Activated CD8-positive, alpha-beta memory T cell treated with anti-CD3 and anti-CD28 coated beads for 4 hours (primary cell): ENCODE data around the gene TGFB2.

Experiments
- DNase-seq, 2 donors: peaks; one replicate each; pipeline ENCODE4 v3.0.0-alpha.2; 2020; ENCODE audit warnings: low read depth in 2 of 2

Gene TGFB2

DNA sequence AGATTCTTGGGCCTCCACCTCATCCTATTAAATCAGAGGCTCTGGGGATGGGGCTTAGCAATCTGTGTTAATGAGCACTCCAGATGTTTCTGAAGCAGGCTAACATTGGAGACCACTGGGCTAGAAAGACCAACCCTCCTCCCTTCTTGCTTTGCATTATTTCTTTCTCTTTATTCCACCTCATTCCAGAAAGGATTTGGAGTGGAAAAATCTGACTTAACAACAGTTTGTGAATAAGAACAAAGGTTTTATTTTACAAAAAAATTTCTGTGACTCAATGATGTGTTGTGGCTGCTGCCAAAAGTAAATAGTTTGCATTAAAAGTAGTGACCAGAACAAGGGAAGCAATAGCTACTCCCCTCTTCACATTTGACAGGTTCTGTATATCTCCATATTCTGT, 79.4 kb downstream of the TGFB2 start:
- DNase-seq = no peak

DNA sequence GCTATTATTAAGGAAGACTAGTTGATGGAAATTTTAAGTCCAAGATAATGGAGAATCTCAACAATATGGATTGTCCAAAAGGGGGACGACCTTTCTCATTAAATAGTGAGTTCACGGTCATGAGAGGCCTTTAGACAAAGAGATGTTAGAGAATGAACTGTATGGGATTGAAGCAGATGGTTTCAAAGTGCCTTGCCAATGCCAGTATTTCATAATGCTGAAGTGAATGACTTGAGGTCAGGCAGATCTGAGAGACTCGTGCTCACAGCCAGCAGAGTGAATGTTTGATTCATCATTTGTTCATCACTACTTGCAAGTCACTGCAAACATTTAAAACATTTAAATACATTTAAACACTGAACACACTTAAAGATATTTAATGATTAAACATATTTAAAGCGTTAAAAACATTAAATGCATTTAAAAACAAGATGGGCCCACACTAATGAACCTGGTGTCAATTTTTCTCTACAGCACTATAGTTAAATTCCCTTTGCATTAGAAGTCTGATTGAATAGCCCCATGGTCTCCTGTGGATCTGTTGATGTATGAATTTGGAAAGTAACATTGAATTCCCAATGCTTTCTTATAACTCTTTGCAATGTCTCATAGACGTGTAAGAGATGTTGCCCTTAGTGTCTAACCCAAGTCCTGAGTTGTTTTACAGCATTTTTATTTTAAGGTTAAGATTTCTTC, 80.7 kb downstream of the TGFB2 start:
- DNase-seq = no peak

DNA sequence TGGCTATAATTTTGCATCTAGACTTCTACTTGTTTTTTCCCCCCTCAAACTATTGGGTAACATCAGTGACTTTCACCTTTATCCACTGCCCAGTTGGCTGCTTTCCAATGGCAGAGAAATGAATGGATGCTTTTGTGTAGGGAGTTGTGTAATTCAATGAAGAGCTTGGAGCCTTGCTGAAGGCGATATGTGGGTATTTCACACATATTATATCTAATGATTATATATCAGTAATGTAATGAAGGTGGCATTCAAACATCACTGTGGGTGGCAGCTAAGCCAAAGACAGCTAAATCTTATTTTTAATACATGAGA, 81.2 kb downstream of the TGFB2 start:
- no peak for DNase-seq

DNA sequence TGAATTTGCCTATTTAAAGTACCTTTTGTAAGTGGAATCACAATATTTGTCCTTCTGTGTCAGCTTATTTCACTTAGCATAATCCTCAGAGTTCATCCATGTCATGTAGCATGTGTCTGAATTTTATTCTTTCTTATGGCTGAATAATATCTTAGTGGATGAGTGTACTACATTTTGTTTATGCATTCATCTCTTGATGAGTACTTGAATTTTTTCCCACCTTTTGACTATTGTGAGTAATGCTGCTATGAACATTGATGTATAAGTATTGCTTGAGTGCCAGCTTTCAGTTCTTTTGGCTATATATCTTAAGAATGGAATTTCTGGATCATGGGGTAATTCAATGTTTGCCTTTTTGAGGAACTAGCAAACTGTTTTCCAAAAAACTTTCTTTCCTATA, 84.2 kb downstream of the TGFB2 start:
- no peak for DNase-seq

DNA sequence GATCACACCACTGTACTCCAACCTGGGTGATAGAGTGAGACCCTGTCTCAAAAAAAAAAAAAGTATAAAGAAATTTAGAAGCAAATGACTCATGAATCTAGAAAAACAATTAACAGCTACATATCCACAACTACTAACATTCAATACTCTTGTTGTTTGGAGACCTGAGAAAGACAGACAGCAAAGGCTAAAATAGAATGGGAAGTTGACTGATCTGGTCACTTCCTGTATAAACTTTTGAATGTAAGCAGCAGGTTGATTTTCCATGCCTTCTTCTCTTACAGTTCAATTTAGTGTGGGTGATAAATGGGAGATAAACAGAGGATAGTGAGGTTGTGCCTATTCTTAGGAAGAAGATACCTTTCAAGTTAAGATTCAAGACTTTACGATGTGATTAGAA, 85.2 kb downstream of the TGFB2 start:
- DNase-seq = no peak

DNA sequence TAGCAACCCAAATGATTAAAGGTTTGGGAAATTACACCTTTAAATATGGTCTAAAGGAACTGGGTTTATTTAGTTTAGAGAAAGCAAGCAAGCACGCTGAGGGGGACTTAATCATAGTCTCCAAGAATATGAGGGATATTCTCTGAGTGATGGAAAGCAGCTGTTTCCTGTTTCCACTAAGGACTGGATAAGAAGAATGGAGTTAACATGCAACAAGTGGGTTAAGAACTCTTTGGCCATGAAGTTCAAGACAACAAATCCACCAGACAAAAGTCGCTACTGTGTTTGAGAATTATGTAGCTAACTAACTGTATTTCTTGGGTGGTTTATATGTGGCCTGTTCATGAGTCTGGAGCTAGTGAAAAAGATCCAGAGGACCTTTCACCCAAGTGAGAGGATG, 85.7 kb downstream of the TGFB2 start:
- DNase-seq = no peak

DNA sequence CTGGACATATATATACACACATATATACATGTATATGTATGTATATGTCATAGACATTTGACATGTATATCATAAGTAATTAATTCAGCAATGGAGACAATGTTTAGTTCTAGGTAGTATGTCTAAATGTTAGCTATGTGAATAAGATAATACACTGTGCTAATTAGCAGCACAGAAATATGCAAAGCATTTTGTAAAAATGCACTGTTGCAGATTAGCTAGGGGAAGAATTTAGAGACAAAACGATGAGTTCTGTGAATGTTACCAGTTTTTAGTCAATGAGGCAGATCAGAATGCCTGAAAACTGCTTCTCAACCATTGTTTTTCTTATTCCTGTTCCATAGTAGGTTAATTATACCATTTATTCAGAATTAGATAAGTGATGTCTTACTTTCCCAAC, 86.3 kb downstream of the TGFB2 start:
- no peak for DNase-seq

DNA sequence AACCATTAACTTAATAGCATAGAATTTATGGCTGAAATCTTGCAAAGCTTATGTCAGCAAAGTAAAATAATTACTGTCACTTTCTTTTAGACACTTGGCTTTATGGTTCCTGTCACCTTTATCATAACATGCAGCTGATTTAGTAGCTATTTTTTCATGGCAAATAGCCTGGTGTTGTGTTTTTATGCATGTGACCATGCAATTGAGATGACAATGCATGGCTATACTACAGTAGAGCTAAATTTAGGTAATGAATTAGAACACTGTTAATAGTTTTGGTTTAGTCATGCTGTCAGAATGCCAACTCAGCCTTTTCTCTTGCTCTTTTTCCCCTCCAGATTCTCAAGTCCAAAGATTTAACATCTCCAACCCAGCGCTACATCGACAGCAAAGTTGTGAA, 88.6 kb downstream of the TGFB2 start:
- DNase-seq = no peak

DNA sequence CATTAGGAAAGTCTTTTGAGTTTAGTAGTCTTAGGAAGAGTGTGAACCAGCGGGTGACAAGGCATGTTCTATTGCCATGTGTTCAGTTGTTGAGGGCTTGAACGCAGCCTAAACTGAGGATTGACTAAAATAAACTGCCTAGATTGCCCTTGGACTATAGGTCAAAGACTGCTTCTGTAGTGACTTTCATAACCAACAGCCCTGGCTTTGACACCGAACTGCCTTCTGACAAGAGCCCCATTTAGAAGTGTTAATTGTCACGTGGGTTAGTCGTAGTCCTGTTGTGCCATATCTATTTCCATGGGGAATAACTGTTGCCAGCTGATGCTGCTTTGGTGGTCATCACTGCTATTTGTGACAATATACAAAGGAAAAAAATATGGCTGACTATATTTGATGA, 90.4 kb downstream of the TGFB2 start:
- no peak for DNase-seq

DNA sequence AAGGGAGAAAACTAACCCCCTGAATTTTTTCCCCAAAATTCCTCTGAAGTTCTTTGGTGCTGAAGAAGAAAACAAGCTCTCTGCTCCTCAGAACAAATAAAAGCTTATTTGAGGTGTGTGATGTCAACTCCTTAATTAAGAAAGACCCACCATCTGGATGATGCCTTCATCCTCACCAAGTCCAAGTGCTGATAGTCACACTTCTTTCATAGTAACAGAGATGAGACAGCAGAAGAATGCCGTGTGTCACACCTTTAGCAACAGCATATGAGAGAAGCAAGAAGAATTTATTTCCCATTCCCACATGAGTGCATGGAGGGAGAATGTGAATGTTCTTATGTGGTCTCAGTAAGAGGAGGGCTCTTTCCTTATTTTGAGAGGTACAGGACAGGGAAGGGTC, 91.2 kb downstream of the TGFB2 start:
- no peak for DNase-seq

DNA sequence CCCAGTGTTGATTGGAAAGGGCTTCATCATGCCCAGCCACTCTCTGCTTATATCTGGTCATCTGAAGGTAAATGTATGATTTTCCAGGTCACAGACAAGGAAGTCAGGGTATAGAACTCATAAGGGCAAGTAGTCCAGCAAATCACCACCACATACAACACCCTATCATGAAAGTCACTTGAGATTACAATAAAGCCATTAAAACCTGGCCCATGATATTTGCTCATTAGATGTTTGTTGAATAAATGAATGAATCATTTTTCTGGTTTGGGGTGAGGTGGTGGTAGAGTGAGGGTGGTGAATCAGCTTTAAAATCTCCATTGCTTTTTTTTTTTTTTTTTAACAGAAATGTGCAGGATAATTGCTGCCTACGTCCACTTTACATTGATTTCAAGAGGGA, 91.9 kb downstream of the TGFB2 start:
- no peak for DNase-seq

DNA sequence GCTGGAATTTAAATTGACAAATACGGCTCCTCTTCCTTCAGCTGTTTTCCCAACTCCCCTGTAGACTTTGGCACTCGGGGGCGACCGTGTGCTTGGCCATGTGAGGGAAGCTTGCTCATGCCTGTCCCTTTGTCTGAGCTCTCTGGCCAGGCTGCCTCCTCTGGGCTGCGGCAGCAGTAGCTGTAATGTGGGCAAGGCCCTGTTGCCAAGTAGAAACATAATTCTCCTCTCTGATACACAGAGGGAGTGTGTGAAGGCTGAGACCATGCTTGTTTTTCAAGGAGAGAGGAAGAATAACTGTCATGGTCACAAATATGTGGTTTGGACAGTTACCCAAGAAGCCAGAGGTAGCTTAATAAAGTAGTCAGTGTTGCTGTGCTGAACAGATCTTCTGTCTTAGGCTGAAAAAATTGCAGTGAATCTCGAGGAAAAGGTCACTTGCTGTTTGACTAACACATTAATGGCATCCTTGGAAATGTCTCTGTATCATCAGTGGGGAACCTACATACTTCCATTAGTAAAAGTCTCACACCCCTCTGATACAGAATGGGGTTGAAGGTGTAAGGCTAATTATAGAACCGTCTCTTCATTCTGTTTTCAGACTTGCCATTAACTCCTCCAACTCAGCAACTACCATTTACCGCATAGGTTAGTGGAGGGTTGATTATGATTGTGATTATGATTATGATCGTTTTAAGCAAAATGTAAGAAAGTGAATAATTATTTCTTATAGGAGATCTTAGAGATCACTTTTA, 94.6 kb downstream of the TGFB2 start:
- no peak for DNase-seq

DNA sequence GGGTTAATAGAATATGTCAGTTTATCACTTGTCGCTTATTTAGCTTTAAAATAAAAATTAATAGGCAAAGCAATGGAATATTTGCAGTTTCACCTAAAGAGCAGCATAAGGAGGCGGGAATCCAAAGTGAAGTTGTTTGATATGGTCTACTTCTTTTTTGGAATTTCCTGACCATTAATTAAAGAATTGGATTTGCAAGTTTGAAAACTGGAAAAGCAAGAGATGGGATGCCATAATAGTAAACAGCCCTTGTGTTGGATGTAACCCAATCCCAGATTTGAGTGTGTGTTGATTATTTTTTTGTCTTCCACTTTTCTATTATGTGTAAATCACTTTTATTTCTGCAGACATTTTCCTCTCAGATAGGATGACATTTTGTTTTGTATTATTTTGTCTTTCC, 98.1 kb downstream of the TGFB2 start:
- no peak for DNase-seq

DNA sequence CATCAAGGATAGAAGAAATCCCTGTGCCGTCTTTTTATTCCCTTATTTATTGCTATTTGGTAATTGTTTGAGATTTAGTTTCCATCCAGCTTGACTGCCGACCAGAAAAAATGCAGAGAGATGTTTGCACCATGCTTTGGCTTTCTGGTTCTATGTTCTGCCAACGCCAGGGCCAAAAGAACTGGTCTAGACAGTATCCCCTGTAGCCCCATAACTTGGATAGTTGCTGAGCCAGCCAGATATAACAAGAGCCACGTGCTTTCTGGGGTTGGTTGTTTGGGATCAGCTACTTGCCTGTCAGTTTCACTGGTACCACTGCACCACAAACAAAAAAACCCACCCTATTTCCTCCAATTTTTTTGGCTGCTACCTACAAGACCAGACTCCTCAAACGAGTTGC, 99.0 kb downstream of the TGFB2 start:
- DNase-seq = no peak

DNA sequence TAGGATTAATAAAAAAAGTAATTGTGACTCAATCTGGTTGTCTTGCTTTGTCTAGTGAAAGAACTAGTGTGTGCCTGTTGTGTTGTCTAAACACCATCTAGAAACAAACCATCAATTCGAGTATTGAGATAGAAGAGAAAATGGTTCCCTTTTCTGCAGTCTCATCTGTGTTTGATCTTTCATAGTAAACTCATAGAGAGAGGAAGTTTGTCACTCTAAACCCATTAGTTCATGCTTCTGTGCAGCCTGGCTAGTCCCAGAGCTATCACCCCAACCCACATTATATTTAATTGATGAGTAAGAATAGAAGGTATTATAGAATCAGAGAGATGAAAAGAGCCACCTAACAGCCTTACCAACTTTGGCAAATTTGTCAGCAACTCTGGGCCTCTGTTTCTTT, 99.5 kb downstream of the TGFB2 start:
- no peak for DNase-seq

DNA sequence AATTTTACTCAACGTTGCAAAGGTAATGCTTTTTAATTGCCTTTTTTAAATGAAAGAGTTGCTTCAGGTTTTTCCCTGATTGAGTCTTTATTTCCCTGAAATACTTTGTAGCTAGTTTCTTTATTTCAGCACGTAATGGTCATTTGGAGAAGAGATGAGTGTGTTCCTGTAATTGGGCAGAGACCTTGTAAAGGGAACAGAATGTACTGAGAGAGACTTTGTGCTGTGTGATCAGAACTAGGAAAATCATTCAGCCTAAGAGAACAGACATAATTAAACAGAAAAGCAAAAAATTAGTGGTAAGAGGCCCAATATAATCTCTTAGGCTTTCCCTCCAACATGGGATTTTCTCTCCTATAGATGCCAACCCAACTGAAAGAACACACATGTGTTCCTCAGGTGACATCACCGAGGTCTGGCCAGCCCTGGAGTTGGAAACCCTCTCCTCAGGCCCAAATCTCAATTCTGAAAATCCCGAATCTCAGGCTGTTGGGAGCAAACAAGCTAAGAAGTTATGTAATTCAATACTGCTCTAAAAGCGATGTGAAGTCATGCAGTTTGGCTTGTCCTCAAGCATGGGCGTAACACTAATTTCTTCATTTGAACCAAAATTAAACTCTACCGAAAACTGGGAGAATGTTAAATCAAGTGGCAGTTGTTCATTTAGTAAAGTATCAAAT, 102.0 kb downstream of the TGFB2 start:
- no peak for DNase-seq

DNA sequence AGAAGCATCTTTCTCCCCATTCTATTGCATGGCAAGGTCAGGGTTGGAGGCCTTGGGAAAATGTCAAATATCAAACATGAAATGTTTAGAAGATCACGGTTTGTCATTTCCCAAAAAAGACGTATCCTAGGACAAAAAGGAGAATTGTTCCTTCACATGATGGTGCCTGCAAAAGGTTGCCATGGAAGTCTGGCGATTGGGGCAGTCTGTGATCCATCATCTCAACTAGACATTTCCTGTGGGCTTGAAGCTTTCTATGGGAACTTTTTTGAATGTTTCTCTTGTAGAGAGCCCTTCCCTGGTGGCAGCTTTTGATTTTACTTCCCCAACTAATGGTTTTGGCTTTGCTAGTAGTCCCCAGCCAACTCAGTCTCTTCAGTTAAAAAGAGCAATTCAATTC, 106.3 kb downstream of the TGFB2 start:
- no peak for DNase-seq

DNA sequence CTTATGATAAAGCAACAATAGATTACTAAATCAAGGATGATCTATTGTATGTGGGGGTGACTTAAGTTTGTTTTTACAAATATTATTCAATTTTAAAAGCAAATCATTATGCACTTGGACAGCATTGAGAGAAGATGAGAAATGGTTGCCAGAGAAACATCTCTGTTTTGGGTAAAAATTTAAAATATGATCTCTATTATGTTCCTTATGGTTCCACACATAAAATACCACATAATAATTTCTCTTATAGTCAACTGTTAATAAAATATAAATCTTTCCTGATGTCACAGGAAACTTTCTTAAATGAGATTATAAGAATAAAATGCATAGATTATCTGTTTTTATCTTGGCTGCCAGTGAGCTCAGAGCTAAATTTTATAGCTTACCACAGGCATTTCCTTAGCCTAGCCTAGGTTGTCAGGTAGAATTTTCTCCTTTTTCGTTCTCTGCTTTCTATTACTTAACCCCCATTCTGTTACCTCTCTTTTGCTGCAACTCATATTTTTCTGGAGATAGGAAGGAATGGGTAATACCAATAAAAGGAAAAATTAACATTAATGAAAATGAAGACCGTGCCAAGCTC, 109.7 kb downstream of the TGFB2 start:
- DNase-seq = no peak

DNA sequence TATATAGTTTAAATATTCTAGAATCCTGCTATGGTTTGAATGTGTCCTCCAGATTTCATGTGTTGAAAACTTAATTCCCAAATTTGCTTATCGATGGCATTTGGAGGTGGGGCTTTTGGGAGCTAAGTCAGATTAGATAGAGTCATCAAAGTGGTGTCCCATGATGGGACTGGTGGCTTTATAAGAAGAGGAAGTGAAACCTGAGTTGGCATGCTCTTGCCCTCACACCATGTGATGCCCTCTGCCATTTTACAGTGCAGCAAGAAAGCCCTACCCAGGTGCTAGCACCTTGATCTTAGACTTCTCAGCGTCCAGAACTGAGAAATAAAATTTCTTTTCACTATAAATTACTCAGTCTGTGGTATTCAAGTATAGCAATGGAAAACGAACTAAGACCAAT, 111.3 kb downstream of the TGFB2 start:
- DNase-seq = no peak

DNA sequence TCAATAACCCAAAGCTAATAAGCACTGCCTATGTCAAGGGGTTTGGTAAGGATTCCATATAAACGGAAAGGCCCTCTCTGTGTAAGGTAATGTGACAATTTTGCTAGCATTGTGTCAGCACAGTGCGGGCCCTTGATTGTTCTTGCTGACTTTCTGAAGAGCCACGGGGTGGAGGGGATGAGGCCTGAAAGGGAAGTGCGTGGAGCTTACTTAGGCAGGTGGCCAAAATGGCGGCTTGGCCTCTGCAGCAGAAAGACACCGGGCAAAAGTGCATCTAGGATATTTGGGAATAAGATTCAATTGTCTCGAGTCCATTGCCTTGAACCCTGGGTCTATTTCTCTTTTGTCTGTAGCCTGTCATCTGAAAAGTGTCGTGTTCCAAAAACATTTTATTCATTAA, 114.3 kb downstream of the TGFB2 start:
- DNase-seq = no peak

DNA sequence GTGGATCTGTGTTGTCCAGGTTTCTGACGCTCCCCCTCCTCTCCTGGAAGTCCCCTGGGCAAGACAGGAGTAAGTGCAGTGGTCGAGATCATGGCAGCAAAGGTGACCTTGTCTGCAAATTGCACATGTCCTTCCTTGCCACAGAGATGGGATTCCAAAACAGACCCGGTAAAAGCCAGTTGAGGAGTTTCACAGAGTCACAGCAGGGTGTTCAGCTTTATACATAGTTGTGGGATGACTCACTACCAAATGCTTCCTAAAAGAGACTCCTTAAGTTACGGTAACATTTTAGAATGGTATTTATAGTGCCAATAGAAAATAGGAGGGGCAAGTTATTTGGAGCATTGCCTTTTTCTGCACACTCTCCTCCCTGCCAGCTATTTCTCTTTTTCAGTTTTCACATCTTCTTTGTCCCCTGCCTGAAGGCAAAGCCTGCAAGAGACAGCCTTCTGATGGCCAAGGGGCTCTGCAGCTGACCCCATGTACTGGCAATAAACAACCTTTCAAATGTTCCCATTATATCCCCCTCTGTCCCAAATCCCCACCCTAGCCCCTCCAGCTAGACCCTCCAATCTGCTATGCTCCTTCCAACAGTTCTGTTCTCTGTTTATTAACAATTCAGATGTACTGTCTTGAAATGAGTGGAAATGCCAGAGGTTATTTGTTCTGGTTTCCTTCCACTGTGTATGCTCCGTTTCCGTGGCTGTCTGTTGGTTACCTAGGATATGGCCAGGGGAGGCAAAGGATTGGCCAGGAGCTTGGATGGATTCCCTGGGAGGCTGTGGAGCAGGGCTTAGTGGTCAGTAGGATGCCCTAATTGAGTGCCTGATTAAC, 115.0 kb downstream of the TGFB2 start:
- DNase-seq = no peak

DNA sequence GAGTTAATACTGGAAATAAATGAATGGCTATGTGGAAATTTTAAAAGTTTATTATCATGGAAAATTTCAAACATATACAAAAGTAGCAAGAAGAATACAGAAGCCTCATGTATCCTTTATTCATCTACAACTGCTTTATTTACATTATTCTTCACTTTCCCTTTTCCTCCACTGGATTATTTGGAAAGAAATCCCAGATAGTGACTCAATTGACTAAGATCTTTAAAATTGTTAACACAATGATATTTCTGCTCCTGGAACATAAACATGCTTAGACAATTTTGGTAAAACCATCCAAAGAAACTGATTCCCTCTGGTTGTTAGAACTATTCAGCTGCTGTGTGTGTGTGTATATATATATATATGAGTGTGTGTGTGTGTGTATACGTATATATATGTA, 116.2 kb downstream of the TGFB2 start:
- no peak for DNase-seq
